H1 (cell line): ENCODE data around the gene ACSF3.

Experiments
- ATF3 ChIP-seq: IDR thresholded peaks from 2 replicates; pipeline ENCODE4 v1.6.1; 2011; ENCODE audit warnings: low read depth, mild to moderate bottlenecking, low read length; ENCODE audit not compliant: insufficient read depth
- BACH1 ChIP-seq: IDR thresholded peaks from 2 replicates; pipeline ENCODE4 v1.6.1; 2012; ENCODE audit warnings: low read length, improper control_type of control experiment
- CEBPB ChIP-seq: IDR thresholded peaks from 2 replicates; pipeline ENCODE4 v1.6.1; 2012; ENCODE audit warnings: low read depth, low read length
- CTCF ChIP-seq, 3 experiments: IDR thresholded peaks; 1 replicate in 2 of 3; 2 replicates in 1 of 3; pipeline versions ENCODE4 v1.5.1 to v1.6.1; 2011; ENCODE audit warnings: low read length in 3 of 3, mild to moderate bottlenecking in 3 of 3, inconsistent platforms in 2 of 3, low read depth in 1 of 3, moderate library complexity in 1 of 3; ENCODE audit not compliant: insufficient read depth in 1 of 3; ENCODE audit errors: control extremely low read depth in 1 of 3
- EP300 ChIP-seq, 2 experiments: IDR thresholded peaks; 1 replicate in 1 of 2; 2 replicates in 1 of 2; pipeline ENCODE4 v1.6.1; 2011 to 2012; ENCODE audit warnings: low read depth in 2 of 2, low read length in 2 of 2, mild to moderate bottlenecking in 2 of 2, borderline replicate concordance in 1 of 2, inconsistent platforms in 1 of 2, moderate library complexity in 1 of 2
- GABPA ChIP-seq: IDR thresholded peaks from 2 replicates; pipeline ENCODE4 v1.6.1; 2011; ENCODE audit warnings: mild to moderate bottlenecking, low read length, moderate library complexity, borderline replicate concordance; ENCODE audit not compliant: insufficient read depth
- HDAC2 ChIP-seq, 2 experiments: fragments of 300-600 bp in 1 of 2; sonication (generic) in 1 of 2; IDR thresholded peaks; 2 replicates each; pipeline ENCODE4 v1.6.1; 2011 to 2012; ENCODE audit warnings: low read depth in 2 of 2, low read length in 2 of 2, mild to moderate bottlenecking in 2 of 2, moderate library complexity in 2 of 2, borderline replicate concordance in 1 of 2, inconsistent platforms in 1 of 2
- HDAC6 ChIP-seq: IDR thresholded peaks from one replicate; pipeline ENCODE4 v1.7.1; 2012; ENCODE audit warnings: low read depth, mild to moderate bottlenecking, inconsistent platforms, low read length, moderate library complexity
- RAD21 ChIP-seq, 2 experiments: IDR thresholded peaks in 1 of 2; conservative IDR thresholded peaks in 1 of 2; 2 replicates each; pipeline ENCODE4 v1.6.1; 2011; ENCODE audit warnings: low read depth in 2 of 2, low read length in 2 of 2, improper control_type of control experiment in 1 of 2, inconsistent platforms in 1 of 2, mild to moderate bottlenecking in 1 of 2, moderate library complexity in 1 of 2
- SP1 ChIP-seq: IDR thresholded peaks from 2 replicates; pipeline ENCODE4 v1.6.1; 2011; ENCODE audit warnings: low read depth, low read length
- TAF1 ChIP-seq: IDR thresholded peaks from 2 replicates; pipeline ENCODE4 v1.6.1; 2011; ENCODE audit warnings: mild to moderate bottlenecking, low read depth, low read length
- TCF12 ChIP-seq: IDR thresholded peaks from 2 replicates; pipeline ENCODE4 v1.6.1; 2011; ENCODE audit warnings: low read depth, mild to moderate bottlenecking, low read length
- ZNF274 ChIP-seq: IDR thresholded peaks from 2 replicates; pipeline ENCODE4 v1.7.0; 2012; ENCODE audit warnings: low read length, borderline replicate concordance; ENCODE audit errors: extremely low read depth
- TF ChIP-seq, protein P1 (sequence below): IDR thresholded peaks from 2 replicates; pipeline ENCODE4 v1.6.1; 2012; ENCODE audit warnings: inconsistent platforms

DNA sequence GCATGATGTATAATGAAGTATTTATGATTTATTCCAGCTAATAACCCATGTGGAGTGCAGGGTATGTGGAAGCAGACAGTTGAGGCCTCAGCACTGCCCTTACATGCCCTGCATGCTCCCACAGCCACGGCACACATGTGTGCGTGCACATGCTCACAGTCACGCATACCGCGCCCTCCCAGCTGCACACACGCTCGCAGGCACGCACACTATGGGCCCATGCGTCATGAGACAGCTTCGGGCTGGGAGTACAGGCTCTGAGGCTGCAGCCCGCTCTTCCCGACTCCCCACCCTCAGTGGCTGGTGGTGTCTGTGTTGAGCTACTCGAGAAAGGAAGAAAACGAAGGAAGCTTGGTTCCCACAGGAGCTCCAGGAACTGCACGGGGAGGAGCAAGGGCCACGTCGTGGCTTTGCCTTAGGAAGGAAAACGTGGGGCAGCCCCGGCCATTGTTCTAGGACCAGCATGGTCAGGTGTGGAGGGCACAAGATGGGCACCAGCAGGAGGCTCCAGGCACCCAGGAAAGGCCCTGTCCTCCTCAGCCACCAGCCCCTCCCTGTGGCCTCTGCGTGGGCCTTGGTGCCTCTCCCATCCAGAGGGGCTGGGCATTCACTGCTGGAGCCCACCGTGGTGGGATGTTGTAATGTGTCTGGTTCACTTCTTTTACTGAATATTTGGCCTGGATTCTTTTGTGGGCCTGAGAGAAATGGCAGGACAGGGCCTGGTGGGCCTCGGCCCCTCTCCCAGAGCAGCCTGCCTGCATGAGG lies 50.4 kb downstream of the ACSF3 start:
- TF ChIP-seq SP1 (no peak), CTCF (IDR thresholded peaks at IDR 0.05; ENCODE audit: control extremely low read depth in 1 of 3, insufficient read depth in 1 of 3, low read depth in 1 of 3, low read length in 3 of 3) (no peak), TAF1 (no peak), HDAC2 (IDR thresholded peaks at IDR 0.05; ENCODE audit: borderline replicate concordance in 1 of 2, low read depth in 2 of 2, low read length in 2 of 2) (no peak), CEBPB (no peak), HDAC6 (no peak), GABPA (no peak), BACH1 (no peak), ZNF274 (no peak), EP300 (IDR thresholded peaks at IDR 0.05; ENCODE audit: borderline replicate concordance in 1 of 2, low read depth in 2 of 2, low read length in 2 of 2) (no peak), RAD21 (IDR thresholded peaks at IDR 0.05 in 1 of 2, conservative IDR thresholded peaks at IDR 0.05 in 1 of 2; ENCODE audit: low read depth in 2 of 2, low read length in 2 of 2) (no peak), TCF12 (no peak), ATF3 (no peak)
- TF ChIP-seq, protein P1, sequence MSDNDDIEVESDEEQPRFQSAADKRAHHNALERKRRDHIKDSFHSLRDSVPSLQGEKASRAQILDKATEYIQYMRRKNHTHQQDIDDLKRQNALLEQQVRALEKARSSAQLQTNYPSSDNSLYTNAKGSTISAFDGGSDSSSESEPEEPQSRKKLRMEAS, result no peak
